ENCODE measurements around the gene TUBB3. TPM values are rescaled to one million over a fixed set of nuclear protein-coding genes. Genes with fewer than 3 reads are reported as not detected.
"Not testable (repeated sequence)": the region's sequence is repeated elsewhere in the genome, so short reads cannot be mapped to it uniquely, and the experiment has no call there.

TUBB3 gene
- 23.4 TPM for total RNA-seq

- DNase-seq = peak; percentile 81
Measured at GRCh38 chr16:89922884-89923639, at the start of gene TUBB3. Gene TUBB3 (plus strand): TSS chr16:89923342. CDS start chr16:89923402, 60 bp downstream.

- peak; percentile 98 for DNase-seq
Measured at GRCh38 chr16:89873972-89874689, 49.0 kb upstream of the TUBB3 start.

- DNase-seq = not testable (repeated sequence)
Measured at GRCh38 chr16:89879123-89879522, 44.0 kb upstream of the TUBB3 start.

GRCh38 chr16:89880477-89881367 lies 42.4 kb upstream of the TUBB3 start:
- peak; percentile 29 for DNase-seq

GRCh38 chr16:89881368-89881730 lies 41.8 kb upstream of the TUBB3 start:
- no peak for DNase-seq

- no peak for DNase-seq
Measured at GRCh38 chr16:89883346-89884040, 39.6 kb upstream of the TUBB3 start.

GRCh38 chr16:89884041-89884421 lies 39.1 kb upstream of the TUBB3 start:
- DNase-seq = no peak

- DNase-seq = no peak
Measured at GRCh38 chr16:89887243-89887642, 35.9 kb upstream of the TUBB3 start.

GRCh38 chr16:89890200-89890599 lies 32.9 kb upstream of the TUBB3 start:
- DNase-seq = no peak

GRCh38 chr16:89890886-89891657 lies 32.1 kb upstream of the TUBB3 start:
- peak; percentile 24 for DNase-seq

GRCh38 chr16:89892055-89892630 lies 31.0 kb upstream of the TUBB3 start:
- no peak for DNase-seq

- DNase-seq = no peak
Measured at GRCh38 chr16:89892635-89893034, 30.5 kb upstream of the TUBB3 start.

- no peak for DNase-seq
Measured at GRCh38 chr16:89893642-89894548, 29.2 kb upstream of the TUBB3 start.

- no peak for DNase-seq
Measured at GRCh38 chr16:89895482-89896250, 27.5 kb upstream of the TUBB3 start.

- DNase-seq = no peak
Measured at GRCh38 chr16:89897204-89897603, 25.9 kb upstream of the TUBB3 start.

- DNase-seq = no peak
Measured at GRCh38 chr16:89898201-89898967, 24.8 kb upstream of the TUBB3 start.

- no peak for DNase-seq
Measured at GRCh38 chr16:89899879-89900481, 23.2 kb upstream of the TUBB3 start.

GRCh38 chr16:89900885-89901284 lies 22.3 kb upstream of the TUBB3 start:
- no peak for DNase-seq

All from tongue (tissue), 2 donors.